ENCODE results near the gene RORB. TPM values are rescaled to one million over a fixed set of nuclear protein-coding genes. Genes with fewer than 3 reads are reported as not detected.

RORB gene
- not detected in 2 replicates for total RNA-seq

DNA sequence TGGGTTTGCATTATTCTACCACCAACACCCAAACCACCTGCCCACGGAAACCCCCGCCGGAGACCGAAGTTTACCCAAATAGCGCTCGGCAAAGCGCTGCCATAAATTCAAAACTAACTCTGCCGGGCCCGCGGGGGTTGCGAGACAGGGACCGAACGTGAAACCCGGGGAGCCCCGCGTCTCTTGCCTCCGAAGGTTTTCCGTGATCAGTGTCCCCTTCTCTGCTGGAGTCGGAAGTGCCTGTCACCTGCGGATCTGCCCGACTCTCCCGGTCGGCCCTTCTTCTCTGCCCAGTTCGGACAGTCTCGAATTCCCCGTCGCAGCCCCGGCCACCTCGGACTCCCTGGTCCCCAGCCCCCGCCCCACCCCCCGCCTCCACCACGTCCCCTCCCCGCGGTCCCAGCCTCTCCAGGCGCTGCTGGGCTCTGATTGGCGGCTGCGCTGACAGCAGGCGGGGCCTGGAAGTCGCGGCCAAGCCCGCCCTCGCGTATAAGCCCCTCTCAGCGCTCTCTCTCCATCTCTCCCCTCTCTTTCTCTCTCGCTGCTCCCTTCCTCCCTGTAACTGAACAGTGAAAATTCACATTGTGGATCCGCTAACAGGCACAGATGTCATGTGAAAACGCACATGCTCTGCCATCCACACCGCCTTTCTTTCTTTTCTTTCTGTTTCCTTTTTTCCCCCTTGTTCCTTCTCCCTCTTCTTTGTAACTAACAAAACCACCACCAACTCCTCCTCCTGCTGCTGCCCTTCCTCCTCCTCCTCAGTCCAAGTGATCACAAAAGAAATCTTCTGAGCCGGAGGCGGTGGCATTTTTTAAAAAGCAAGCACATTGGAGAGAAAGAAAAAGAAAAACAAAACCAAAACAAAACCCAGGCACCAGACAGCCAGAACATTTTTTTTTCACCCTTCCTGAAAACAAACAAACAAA lies at the start of gene RORB:
Gene RORB (plus strand): TSS at position 517 of the 929 bp plus-strand sequence. CDS start 642 bp downstream, outside the sequence.
- DNase-seq (ENCODE audit: low read depth) = no peak

DNA sequence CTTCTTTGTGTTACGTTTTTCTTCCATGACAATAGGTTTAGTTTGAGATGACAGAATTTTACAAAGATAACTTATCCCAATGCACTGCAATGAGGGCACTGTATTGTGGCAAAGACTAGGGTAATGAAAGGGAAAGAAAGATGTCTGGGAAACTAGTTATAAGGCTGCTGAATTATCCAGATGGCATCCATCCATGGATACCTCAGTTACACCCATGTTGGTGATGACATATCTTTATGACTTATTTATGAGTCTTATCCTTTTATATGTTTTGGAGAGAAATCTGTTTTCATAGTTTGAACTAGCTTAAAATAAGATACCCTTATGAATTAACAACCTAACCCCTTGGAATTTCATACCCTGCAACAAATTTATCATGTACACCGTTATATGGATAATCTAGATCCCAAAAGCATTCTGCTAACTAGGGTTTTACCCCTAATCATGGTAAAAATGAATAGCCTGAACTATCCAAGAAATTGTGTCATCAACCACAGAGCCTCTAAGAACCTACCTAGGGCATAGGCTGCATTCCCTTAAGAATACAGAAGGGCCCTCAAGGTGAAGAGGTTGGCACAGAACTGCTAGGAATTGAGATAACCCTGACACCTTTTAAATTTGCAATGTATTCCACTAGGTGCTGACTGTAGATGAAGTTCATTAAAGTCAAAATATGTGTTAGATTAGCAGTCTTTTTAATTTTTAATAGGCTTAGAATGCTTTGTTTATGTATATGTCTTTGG lies 49.5 kb upstream of the RORB start:
- no peak for DNase-seq (ENCODE audit: low read depth)

DNA sequence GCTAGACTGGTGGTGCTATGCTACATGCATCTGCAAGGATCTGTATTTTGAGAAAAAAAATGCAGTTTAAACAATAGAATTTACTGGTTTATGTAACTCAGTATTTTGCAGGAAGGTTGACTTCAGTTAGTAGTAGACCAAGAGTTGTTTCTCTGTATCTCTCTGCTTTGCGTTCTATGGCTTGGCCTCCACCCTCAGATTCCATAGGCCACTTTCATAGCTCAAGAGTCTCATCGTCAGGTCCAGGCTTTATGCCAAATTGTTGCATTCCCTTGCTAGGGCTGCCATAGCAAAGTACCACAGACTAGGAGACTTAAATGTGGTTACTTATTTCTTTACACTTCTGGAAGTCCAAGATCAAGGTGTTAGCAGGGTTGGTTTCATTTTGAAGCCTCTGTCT lies 48.1 kb upstream of the RORB start:
- DNase-seq (ENCODE audit: low read depth) = no peak

- DNase-seq (ENCODE audit: low read depth) = no peak
Measured at GRCh38 chr9:74458832-74459231, 38.3 kb upstream of the RORB start.

GRCh38 chr9:74463825-74464224 lies 33.3 kb upstream of the RORB start:
- DNase-seq (ENCODE audit: low read depth) = no peak

DNA sequence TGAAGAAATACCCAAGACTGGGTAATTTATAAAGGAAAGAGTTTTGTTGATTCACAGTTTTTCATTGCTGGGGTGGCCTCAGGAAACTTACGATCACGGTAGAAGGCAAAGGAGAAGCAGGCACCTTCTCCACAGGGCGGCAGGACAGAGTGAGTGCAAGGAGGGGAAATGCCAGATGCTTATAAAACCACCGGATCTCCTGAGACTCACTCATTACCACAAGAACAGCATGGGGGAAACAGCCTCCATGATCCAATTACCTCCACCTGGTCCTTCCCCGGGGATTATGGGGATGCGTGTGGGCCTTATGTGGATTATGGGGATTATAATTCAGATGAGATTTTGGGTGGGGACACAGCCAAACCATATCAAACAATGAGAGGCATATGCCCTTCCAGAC lies 18.5 kb upstream of the RORB start:
- no peak for DNase-seq (ENCODE audit: low read depth)

DNA sequence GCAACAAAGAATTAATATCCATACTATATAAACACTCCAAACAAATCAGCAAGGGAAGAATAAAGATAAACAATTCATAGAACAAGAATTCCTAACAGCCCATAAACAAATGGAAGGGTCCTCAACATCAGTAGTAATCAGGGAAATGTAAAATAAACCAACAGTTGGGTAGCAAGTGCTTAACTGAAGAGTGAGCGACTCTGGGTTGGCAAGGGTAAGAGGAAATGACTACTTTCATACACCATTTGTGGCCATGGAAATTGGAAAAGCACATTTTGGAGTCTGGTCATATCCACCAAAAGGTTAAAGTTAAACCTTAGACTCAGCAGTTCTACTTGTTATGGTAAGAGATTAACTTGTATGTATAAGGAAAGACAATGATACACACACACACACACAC lies 17.4 kb upstream of the RORB start:
- DNase-seq (ENCODE audit: low read depth) = no peak

DNA sequence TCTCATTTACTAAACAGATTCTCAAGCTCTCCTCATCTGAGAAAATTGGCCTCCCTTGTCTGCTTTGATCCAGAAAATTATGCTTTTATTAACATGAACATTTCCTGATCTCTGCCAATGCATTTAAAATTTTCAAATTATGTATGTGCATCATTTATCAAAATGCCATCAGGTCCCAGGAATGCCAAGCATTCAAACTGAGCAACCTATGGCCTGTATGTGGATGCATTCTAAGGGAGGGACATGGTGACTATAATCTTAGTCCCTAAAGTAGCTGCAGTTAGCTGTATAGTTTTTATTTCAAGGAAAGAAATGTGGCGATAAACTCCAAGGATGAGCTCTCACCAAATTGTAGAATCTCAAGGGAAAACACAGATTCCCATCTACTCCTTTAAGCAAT lies 9.7 kb upstream of the RORB start:
- DNase-seq (ENCODE audit: low read depth) = no peak

DNA sequence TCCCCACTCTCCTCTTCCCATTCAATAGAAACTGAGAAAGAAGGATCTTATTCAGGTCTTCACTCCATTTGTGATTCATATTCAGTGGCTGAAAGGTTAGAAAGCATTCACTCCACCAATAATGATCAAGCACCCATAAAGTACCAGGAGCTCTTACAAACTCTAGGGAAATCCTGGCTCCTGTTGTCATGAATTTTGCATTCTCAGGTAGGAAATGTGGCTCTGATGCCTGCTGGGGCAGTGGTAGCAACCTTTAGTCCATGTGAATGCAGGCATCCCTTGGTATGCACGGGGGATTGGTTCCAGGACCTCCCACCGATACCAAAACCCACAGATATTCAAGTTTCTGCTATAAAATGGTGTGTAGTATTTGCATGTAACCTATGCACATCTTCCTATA lies 3.6 kb upstream of the RORB start:
- DNase-seq (ENCODE audit: low read depth) = no peak

DNA sequence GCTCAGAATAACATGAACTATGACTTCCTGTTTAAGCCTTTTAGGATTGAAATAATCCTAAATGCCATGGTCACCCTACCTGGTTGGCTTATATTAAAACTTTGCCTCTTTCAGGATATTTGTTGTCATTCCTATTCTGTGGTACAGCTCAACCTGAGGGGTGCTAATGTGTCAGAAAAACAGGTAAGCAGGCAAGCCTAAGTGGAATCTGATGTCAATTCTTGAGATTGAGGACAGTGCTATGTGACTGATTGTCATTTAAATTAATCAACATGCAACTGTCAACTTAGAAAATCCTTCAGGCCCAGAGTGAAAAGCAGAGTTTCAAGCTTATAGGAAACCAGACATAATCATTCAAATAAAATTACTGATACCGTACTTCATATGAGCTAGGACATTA lies 2.6 kb upstream of the RORB start:
- DNase-seq (ENCODE audit: low read depth) = no peak

DNA sequence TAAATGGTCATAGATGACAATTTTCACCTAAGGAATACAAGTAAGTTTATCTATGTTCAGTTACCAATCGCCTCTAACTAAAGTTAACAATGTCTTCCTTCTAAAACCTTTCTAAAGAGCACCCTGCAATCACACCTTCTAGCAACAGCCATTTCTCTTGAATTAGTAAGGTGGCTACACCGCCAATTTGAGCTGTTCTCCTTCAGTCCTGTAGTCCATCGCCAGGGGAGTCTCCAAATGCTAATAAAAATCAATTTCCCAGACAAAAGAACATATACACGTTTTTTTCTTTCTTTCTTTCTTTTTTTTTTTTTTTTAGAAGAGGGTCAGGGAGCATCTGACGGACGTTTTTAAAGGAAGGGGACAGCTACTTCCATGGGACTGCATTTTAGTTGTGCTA lies 729 bp upstream of the RORB start:
- DNase-seq (ENCODE audit: low read depth) = no peak

- DNase-seq (ENCODE audit: low read depth) = no peak
Measured at GRCh38 chr9:74497748-74498620, 849 bp downstream of the RORB start.

- no peak for DNase-seq (ENCODE audit: low read depth)
Measured at GRCh38 chr9:74498621-74499095, 1.5 kb downstream of the RORB start.

DNA sequence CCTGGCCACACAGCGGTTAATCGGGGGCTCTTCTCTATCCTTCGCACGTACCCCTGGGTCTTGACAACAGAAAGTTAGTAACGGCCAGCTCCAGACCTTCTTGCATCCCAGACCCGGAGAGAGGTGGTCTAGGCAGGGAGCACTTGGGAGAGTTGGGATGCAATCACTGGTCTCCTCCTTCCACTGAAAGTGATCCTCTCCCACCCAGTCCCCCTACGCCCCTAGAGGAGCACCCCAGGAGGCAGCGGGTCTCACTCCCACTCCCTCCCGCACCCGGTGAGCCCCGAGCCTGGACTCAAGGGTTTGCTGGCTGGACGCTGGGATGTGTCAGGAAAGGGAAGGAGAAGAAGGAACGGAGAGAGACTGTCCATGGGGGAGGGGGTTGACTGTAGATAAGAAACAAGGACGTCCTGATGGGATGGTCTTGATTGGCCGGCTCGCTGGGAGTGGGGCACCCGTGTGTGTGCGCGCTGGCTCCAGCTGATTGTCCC lies 2.0 kb downstream of the RORB start:
- no peak for DNase-seq (ENCODE audit: low read depth)

DNA sequence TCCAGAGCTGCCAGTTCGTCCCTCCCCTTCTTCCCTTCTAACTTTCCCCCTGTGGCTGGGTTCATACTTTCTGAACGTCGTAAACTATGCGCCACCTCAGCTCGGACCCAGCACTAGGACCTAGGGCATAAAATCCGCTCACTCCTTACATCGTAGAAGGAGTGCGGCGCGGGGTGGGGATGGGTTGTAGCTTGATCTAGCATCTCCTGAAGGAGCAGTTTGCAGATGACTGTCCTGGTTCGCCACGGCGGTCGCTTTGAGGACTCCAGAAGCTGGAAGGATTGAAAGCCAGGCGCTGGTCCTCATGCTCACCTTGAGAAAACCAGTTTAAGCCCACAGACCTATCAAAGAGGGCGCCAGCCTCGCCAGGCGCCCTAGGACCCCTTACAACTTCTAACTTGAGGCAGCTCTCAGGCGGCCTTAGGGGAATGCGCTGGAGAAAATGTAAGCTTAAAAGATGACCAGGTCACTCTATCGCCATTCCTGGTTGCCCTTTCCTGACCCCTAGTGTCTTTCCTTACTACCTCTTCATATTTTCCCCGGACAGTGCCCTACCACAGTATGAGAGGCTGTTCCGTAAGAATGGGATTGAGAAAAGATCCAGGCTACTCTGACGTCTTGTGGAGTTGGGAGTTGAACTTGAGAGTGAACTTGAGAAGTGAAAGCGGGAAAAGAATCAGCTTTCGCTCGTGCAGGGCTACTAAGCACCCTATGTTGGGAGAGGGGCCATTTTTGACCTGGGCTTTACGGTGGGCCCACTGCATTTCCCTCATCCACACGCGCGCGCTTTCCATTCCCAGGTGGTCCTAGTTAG lies 2.8 kb downstream of the RORB start:
- DNase-seq (ENCODE audit: low read depth) = no peak

GRCh38 chr9:74500584-74500924 lies 3.4 kb downstream of the RORB start:
- DNase-seq (ENCODE audit: low read depth) = no peak

DNA sequence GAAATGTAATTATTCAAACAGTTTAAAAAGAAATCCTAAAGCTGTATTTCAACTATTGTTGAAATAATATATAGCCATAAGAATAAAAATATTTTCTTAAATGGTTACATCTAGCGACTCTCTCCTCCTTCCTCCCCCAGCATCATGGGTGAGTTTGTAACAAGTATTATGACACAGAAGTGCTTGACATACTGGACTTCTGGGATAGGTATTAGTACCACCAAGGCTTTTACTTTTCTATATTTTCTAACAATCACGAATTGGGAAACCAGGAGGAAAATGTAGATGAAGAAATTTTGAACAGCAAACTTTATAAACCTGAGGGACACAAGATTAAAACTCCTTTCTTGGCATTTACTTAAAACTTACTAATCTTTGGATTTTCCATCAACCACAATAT lies 4.4 kb downstream of the RORB start:
- DNase-seq (ENCODE audit: low read depth) = no peak

- DNase-seq (ENCODE audit: low read depth) = no peak
Measured at GRCh38 chr9:74503219-74503618, 6.1 kb downstream of the RORB start.

- no peak for DNase-seq (ENCODE audit: low read depth)
Measured at GRCh38 chr9:74503666-74504065, 6.5 kb downstream of the RORB start.

- no peak for DNase-seq (ENCODE audit: low read depth)
Measured at GRCh38 chr9:74511333-74511732, 14.2 kb downstream of the RORB start.

- DNase-seq (ENCODE audit: low read depth) = no peak
Measured at GRCh38 chr9:74512416-74512815, 15.3 kb downstream of the RORB start.
